NCI-H2227 (cell line): ENCODE results near the gene FPGT.
"Not testable (repeated sequence)": the region's sequence is repeated elsewhere in the genome, so short reads cannot be mapped to it uniquely, and the experiment has no call there.

Experiments
- DNase-seq: peaks from one replicate; lab custom pipeline; 2025; ENCODE audit not compliant: unreplicated experiment; lab: John Stamatoyannopoulos, UW

FPGT gene

GRCh38 chr1:74253243-74253824 lies 55.3 kb downstream of the FPGT start:
- DNase-seq, result not testable (repeated sequence)
